Endothelial cell of umbilical vein (primary cell): ENCODE data around the gene SEMA4G. TPM values are rescaled to one million over a fixed set of nuclear protein-coding genes. Genes with fewer than 3 reads are reported as not detected.

Experiments used
- BruUV-seq: library from RNA; stranded (reverse); fragments of 400-500 nt; replicated peaks from 2 replicates; lab custom pipeline; 2021; lab: Mats Ljungman, UMichigan
- CTCF ChIA-PET: fragments of 300-600, 350-600 bp; sonication (Branson Sonifier 250); formaldehyde crosslinking; loops from one replicate; lab custom pipeline; 2021; ENCODE audit warnings: antibody characterized with exemption, inconsistent platforms; lab: Charles Lee
- POLR2A ChIA-PET: fragments of 300-600, 350-600 bp; sonication (Branson Sonifier 250); formaldehyde crosslinking; loops from one replicate; lab custom pipeline; 2021; ENCODE audit warnings: antibody characterized with exemption, inconsistent platforms; lab: Charles Lee
- DNase-seq: peaks from one replicate; pipeline ENCODE4 v3.0.0-alpha.2; 2011; ENCODE audit warnings: low read depth, low spot score
- FAIRE-seq: peaks from 2 replicates; lab custom pipeline; 2011; peaks lifted over from hg19 to GRCh38; lab: Jason Lieb, UNC
- H2AFZ ChIP-seq: 2 replicates; pipeline ENCODE4 v1.6.0; 2012; ENCODE audit warnings: low read depth, low read length, control low read depth, inconsistent platforms
- H3K27ac ChIP-seq: 2 replicates; pipeline ENCODE4 v1.5.1; 2011; ENCODE audit warnings: low read depth, mild to moderate bottlenecking, control low read depth, low read length, moderate library complexity; ENCODE audit not compliant: insufficient read depth
- H3K27me3 ChIP-seq, 2 experiments: 2 replicates each; pipeline versions ENCODE4 v1.6.0 to v1.6.1; 2011; ENCODE audit warnings: low read length in 2 of 2, mixed read lengths in 1 of 2; ENCODE audit not compliant: control insufficient read depth in 2 of 2, insufficient read depth in 2 of 2
- H3K36me3 ChIP-seq, 2 experiments: 2 replicates in 1 of 2; 3 replicates in 1 of 2; pipeline ENCODE4 v1.5.1; 2011; ENCODE audit warnings: low read length in 2 of 2, mild to moderate bottlenecking in 1 of 2, moderate library complexity in 1 of 2; ENCODE audit not compliant: control insufficient read depth in 2 of 2, insufficient read depth in 2 of 2; ENCODE audit errors: extremely low read depth in 1 of 2
- H3K4me1 ChIP-seq: 3 replicates; pipeline ENCODE4 v1.5.1; 2011; ENCODE audit warnings: mild to moderate bottlenecking, low read length; ENCODE audit not compliant: control insufficient read depth, insufficient read depth; ENCODE audit errors: extremely low read depth
- H3K4me2 ChIP-seq: 2 replicates; pipeline ENCODE4 v1.6.1; 2011; ENCODE audit warnings: low read length, control low read depth, mixed read lengths; ENCODE audit not compliant: insufficient read depth
- H3K4me3 ChIP-seq, 3 experiments: fragments of 200-600 bp in 1 of 3; sonication (generic), shearing (Covaris generic) in 1 of 3; replicated peaks in 1 of 3; 2 replicates each; pipeline ENCODE4 v1.5.1; 2011 to 2016; ENCODE audit warnings: control low read depth in 3 of 3, low read length in 3 of 3, mild to moderate bottlenecking in 2 of 3, inconsistent platforms in 1 of 3, low read depth in 1 of 3, moderate library complexity in 1 of 3; ENCODE audit not compliant: insufficient read depth in 1 of 3
- H3K79me2 ChIP-seq: 2 replicates; pipeline ENCODE4 v1.6.0; 2012; ENCODE audit warnings: low read length, inconsistent platforms; ENCODE audit not compliant: control insufficient read depth, insufficient read depth
- H3K9ac ChIP-seq: replicated peaks from 2 replicates; pipeline ENCODE3; 2011; ENCODE audit warnings: low read length, control low read depth; ENCODE audit not compliant: insufficient read depth; ENCODE audit errors: extremely low read depth
- H3K9me1 ChIP-seq: replicated peaks from 3 replicates; pipeline ENCODE4 v1.6.0; 2011; ENCODE audit warnings: mild to moderate bottlenecking, low read length; ENCODE audit not compliant: control insufficient read depth, insufficient read depth; ENCODE audit errors: extremely low read depth
- H3K9me3 ChIP-seq: replicated peaks from 2 replicates; pipeline ENCODE4 v1.5.1; 2012; ENCODE audit warnings: low read length, inconsistent platforms; ENCODE audit not compliant: control insufficient read depth, insufficient read depth
- H4K20me1 ChIP-seq: replicated peaks from 2 replicates; pipeline ENCODE3; 2011; ENCODE audit warnings: mild to moderate bottlenecking, low read length; ENCODE audit not compliant: control insufficient read depth, insufficient read depth; ENCODE audit errors: extremely low read depth
- CTCF ChIP-seq, 2 donors: IDR thresholded peaks; 1 replicate in 1 of 2; 2 replicates in 1 of 2; pipeline ENCODE4 v1.5.1; 2011; ENCODE audit warnings: low read length in 2 of 2, mild to moderate bottlenecking in 2 of 2, moderate library complexity in 2 of 2, control low read depth in 1 of 2, inconsistent platforms in 1 of 2, low read depth in 1 of 2; ENCODE audit not compliant: insufficient read depth in 1 of 2; ENCODE audit errors: extremely low read depth in 1 of 2
- EZH2 ChIP-seq: IDR thresholded peaks from 2 replicates; pipeline ENCODE4 v1.6.1; 2012; ENCODE audit warnings: borderline replicate concordance, low read depth, mild to moderate bottlenecking, moderate library complexity, low read length, inconsistent platforms; ENCODE audit not compliant: severe bottlenecking
- FOS ChIP-seq: IDR thresholded peaks from 2 replicates; pipeline ENCODE4 v1.6.1; 2011; ENCODE audit warnings: mild to moderate bottlenecking, low read length, moderate library complexity, borderline replicate concordance; ENCODE audit not compliant: insufficient read depth
- GATA2 ChIP-seq: IDR thresholded peaks from 2 replicates; pipeline ENCODE4 v1.7.0; 2011; ENCODE audit warnings: low read depth, mild to moderate bottlenecking, moderate library complexity, mixed read lengths, low read length; ENCODE audit not compliant: insufficient read length, insufficient read depth
- JUN ChIP-seq: IDR thresholded peaks from 2 replicates; pipeline ENCODE4 v1.6.1; 2011; ENCODE audit warnings: borderline replicate concordance, low read depth; ENCODE audit not compliant: insufficient read length, insufficient read depth
- MAX ChIP-seq: IDR thresholded peaks from 2 replicates; pipeline ENCODE4 v1.6.1; 2011; ENCODE audit not compliant: insufficient read depth, insufficient read length
- MYC ChIP-seq: IDR thresholded peaks from one replicate; pipeline ENCODE4 v1.6.1; 2011; ENCODE audit warnings: mild to moderate bottlenecking, low read depth, low read length
- POLR2A ChIP-seq: IDR thresholded peaks from 2 replicates; pipeline ENCODE4 v1.6.1; 2012; ENCODE audit warnings: low read depth, mild to moderate bottlenecking, control low read depth, low read length
- POLR2AphosphoS5 ChIP-seq: IDR thresholded peaks from 2 replicates; pipeline ENCODE4 v1.6.1; 2012; ENCODE audit warnings: low read depth, mild to moderate bottlenecking, control low read depth, low read length, moderate library complexity; ENCODE audit not compliant: insufficient read depth
- dilution Hi-C: fragments of 300-500 bp; cut with MboI; formaldehyde crosslinking; loops from one replicate; pipeline ENCODE4 v1.15.0; 2019; ENCODE audit warnings: low sequenced_read_pairs; ENCODE audit not compliant: extremely low pct_ligation_motif_present
- intact Hi-C: fragments of 100-400 bp; cut with micrococcal nuclease; formaldehyde crosslinking; loops from one replicate; pipeline ENCODE4 v1.10.0; 2022
- polyA plus RNA-seq, 4 experiments: library from polyadenylated mRNA; depleted of rRNA in 3 of 4; stranded (reverse) in 3 of 4; unstranded in 1 of 4; fragments of >200 nt; gene quantifications; 2 replicates each; pipeline versions ENCODE4 v1.2.1 to v1.2.3, GENCODE V29; 2011 to 2012; ENCODE audit warnings: missing spikeins in 1 of 4
- total RNA-seq: library from RNA; stranded (reverse); gene quantifications from 2 replicates; pipeline ENCODE4 v1.2.3, GENCODE V29; 2021

The SEMA4G gene
- total and polyA plus RNA-seq, 2 donors (not counting 3 experiments of a cell fraction or from before 2014, with no cell fraction given), result 6.0 to 10.4 TPM

GRCh38 chr10:100928039-100928438 is 41.3 kb upstream of the SEMA4G start:
- no peaks in the 10 kb centered on the region for H4K20me1 ChIP-seq
- no peak for FAIRE-seq
- H3K27ac ChIP-seq, result no peak overlapping the region
- no TSS peak for BruUV-seq
- H2AFZ ChIP-seq, result no peak overlapping the region
- no peak for DNase-seq
- no peak overlapping the region for H3K4me3 ChIP-seq
- H3K79me2 ChIP-seq, result no peaks in the 10 kb centered on the region
- ChIA-PET CTCF (no interaction called here), POLR2A (no interaction called here)
- peaks cover 22 to 35% of the 10 kb centered on the region in 2 experiments for H3K36me3 ChIP-seq
- H3K9ac ChIP-seq, result no peak overlapping the region
- no peak overlapping the region for H3K4me2 ChIP-seq
- intact Hi-C loops, result no loop called here
- no peaks in the 10 kb centered on the region for H3K27me3 ChIP-seq
- dilution Hi-C loops, result no loop called here
- TF ChIP-seq JUN, result no peak
- TF ChIP-seq EZH2, result no peak
- no peak for TF ChIP-seq FOS
- TF ChIP-seq POLR2A, result no peak
- TF ChIP-seq GATA2, result no peak
- no peak for TF ChIP-seq MYC
- no peak for TF ChIP-seq POLR2AphosphoS5
- no peak for TF ChIP-seq CTCF (IDR thresholded peaks at IDR 0.05; ENCODE audit: extremely low read depth in 1 of 2, insufficient read depth in 1 of 2, low read depth in 1 of 2, low read length in 2 of 2)
- no peak for TF ChIP-seq MAX
- H3K9me1 ChIP-seq, result no peaks in the 10 kb centered on the region
- H3K9me3 ChIP-seq, result no peaks in the 10 kb centered on the region
- H3K4me1 ChIP-seq, result no peaks in the 10 kb centered on the region
